Calu3 (cell line): ENCODE data around the gene BEND2. TPM values are rescaled to one million over a fixed set of nuclear protein-coding genes. Genes with fewer than 3 reads are reported as not detected.

ENCODE experiments used
- BruUV-seq: library from RNA; stranded (reverse); fragments of 400-500 nt; replicated peaks from 2 replicates; lab custom pipeline; 2021; lab: Mats Ljungman, UMichigan
- CTCF ChIA-PET: fragments of 300-600 bp; sonication (Branson Sonifier 250); formaldehyde crosslinking; loops from one replicate; lab custom pipeline; 2022; ENCODE audit warnings: antibody characterized with exemption; lab: Charles Lee
- DNase-seq: peaks from one replicate; pipeline ENCODE4 v3.0.0; 2022
- H3K27ac Mint-ChIP-seq: one replicate; pipeline ENCODE4 v1.8.0; 2022; ENCODE audit warnings: mixed read lengths; ENCODE audit not compliant: unreplicated experiment
- H3K27me3 Mint-ChIP-seq: one replicate; pipeline ENCODE4 v1.8.0; 2022; ENCODE audit warnings: mixed read lengths; ENCODE audit not compliant: unreplicated experiment
- H3K36me3 Mint-ChIP-seq: one replicate; pipeline ENCODE4 v1.8.0; 2022; ENCODE audit warnings: mild to moderate bottlenecking, moderate library complexity, mixed read lengths; ENCODE audit not compliant: insufficient read depth, unreplicated experiment
- H3K4me1 Mint-ChIP-seq: one replicate; pipeline ENCODE4 v1.8.0; 2022; ENCODE audit warnings: mild to moderate bottlenecking, low read depth, mixed read lengths; ENCODE audit not compliant: unreplicated experiment
- H3K4me3 Mint-ChIP-seq: one replicate; pipeline ENCODE4 v1.8.0; 2022; ENCODE audit warnings: mild to moderate bottlenecking, low read depth, moderate library complexity, mixed read lengths; ENCODE audit not compliant: unreplicated experiment
- H3K9me3 Mint-ChIP-seq: one replicate; pipeline ENCODE4 v1.8.0; 2022; ENCODE audit warnings: low read depth, mixed read lengths; ENCODE audit not compliant: unreplicated experiment
- intact Hi-C: fragments of 100-400 bp; cut with micrococcal nuclease; formaldehyde crosslinking; loops from one replicate; pipeline ENCODE4 v1.10.0; 2022; ENCODE audit not compliant: unreplicated experiment
- total RNA-seq: library from RNA; stranded (reverse); gene quantifications from 2 replicates; pipeline ENCODE4 v1.2.3, GENCODE V29; 2022
- TF ChIP-seq, protein P1 (sequence below): fragments of 200-600 bp; IDR thresholded peaks from one replicate; pipeline ENCODE4 v1.8.0; 2022; ENCODE audit warnings: antibody characterized with exemption; ENCODE audit not compliant: unreplicated experiment

The BEND2 gene
- total RNA-seq, 1 experiment from 2014 or later: not detected

DNA sequence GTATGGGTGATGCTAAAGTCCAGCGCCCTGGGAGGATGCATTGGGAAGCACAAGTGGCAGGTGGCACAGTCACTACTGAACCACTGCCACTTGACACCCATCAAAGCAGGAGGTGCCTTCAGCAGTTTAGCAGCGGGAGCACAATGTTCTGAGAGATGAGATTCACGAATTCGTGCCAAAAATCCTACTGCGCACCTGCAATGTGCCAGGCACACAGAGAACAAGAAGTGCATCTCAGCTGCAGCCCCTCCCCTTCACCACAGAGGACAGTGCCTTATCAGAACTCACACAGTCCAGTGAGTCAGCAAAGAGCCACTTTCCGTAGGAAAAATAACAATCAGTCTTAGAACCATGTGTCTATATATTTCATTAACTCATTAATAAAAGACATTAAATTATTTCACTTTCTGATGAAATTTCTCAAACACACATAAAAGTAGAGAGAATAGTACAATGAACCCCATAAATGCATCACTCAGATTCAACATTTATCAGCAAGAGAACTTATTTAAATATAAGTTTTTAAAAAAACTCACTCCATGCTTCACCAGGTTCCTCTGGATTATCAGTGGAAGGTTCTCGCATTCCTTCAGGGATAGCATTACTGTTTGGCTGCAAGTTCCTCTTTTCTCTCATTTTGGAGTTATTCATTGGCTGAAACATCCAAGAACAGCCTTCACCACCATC, 47.0 kb downstream of the BEND2 start:
- CTCF ChIA-PET: no interaction called here
- BruUV-seq: no TSS peak
- no peaks in the 10 kb centered on the region for H3K9me3 Mint-ChIP-seq
- H3K4me3 Mint-ChIP-seq: no peak overlapping the region
- H3K36me3 Mint-ChIP-seq: no peaks in the 10 kb centered on the region
- no peaks in the 10 kb centered on the region for H3K4me1 Mint-ChIP-seq
- DNase-seq: no peak
- peaks cover 28% of the 10 kb centered on the region for H3K27me3 Mint-ChIP-seq
- H3K27ac Mint-ChIP-seq: no peak overlapping the region
- TF ChIP-seq, protein P1, sequence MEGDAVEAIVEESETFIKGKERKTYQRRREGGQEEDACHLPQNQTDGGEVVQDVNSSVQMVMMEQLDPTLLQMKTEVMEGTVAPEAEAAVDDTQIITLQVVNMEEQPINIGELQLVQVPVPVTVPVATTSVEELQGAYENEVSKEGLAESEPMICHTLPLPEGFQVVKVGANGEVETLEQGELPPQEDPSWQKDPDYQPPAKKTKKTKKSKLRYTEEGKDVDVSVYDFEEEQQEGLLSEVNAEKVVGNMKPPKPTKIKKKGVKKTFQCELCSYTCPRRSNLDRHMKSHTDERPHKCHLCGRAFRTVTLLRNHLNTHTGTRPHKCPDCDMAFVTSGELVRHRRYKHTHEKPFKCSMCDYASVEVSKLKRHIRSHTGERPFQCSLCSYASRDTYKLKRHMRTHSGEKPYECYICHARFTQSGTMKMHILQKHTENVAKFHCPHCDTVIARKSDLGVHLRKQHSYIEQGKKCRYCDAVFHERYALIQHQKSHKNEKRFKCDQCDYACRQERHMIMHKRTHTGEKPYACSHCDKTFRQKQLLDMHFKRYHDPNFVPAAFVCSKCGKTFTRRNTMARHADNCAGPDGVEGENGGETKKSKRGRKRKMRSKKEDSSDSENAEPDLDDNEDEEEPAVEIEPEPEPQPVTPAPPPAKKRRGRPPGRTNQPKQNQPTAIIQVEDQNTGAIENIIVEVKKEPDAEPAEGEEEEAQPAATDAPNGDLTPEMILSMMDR: no peak
- intact Hi-C loops: no loop called here

DNA sequence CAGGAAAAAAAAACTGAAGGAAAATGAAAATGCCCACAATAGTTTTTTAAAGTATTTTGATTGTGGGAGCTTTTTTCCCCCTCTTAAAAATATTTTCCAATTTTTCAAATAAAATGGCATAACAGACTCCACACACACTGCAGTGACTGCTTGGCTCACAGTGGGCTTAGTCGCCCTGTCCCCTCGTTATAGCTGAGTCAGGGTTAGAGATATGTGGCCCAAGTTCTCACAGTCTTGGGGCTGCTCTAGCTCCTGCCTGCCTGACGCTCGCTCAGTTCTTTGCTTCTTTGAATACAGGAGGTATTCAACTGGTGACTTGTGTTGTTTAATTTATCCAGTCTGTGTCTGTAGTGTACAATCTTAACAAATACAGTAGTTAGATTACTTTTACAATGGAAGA, 47.7 kb downstream of the BEND2 start:
- no peaks in the 10 kb centered on the region for H3K36me3 Mint-ChIP-seq
- BruUV-seq: no TSS peak
- TF ChIP-seq, protein P1: no peak
- no peak for DNase-seq
- CTCF ChIA-PET: no interaction called here
- H3K4me3 Mint-ChIP-seq: no peak overlapping the region
- no peaks in the 10 kb centered on the region for H3K4me1 Mint-ChIP-seq
- no peaks in the 10 kb centered on the region for H3K9me3 Mint-ChIP-seq
- H3K27me3 Mint-ChIP-seq: peaks cover 29% of the 10 kb centered on the region
- H3K27ac Mint-ChIP-seq: no peak overlapping the region
- intact Hi-C loops: no loop called here

DNA sequence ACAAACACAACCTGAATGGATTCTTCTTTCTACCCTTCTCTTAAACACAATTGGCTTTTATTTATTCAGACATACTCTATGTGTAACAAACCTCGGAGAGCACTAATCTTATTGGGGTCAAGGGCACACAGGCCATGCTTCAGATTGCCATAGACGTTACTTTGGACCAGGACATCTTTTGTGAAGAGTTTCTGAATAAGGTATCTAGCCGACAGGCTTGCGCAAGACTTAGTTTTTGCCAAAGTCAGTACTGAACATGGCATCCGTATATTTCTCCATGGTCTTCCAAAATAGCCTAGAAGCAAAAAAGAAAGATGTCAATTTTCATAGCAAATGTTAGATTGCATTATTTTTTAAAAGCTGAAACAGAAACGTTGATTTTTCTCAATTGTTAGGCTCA, 49.8 kb downstream of the BEND2 start:
- Mint-ChIP-seq H3K36me3 (no peaks in the 10 kb centered on the region), H3K27me3 (peaks cover 25% of the 10 kb centered on the region)

DNA sequence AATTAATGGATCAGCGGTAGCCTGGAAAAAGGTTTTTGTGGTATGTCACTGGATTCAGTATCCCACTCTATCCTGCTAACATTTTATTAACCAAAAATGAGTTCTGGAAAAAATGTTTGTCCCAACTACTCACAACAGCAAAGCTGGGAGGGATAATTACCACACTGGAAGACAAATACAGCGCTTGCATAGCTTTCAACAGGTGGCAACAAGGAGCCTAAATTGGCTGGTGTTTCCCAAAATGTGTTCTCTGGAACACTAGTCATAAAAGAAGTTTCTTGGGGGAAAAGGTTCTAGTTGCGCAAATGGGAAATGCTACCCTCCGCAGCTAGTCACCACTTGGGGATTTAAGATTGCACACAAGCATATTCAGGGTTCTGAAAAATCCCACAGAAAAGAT, 54.6 kb downstream of the BEND2 start:
- TF ChIP-seq, protein P1: no peak
- H3K9me3 Mint-ChIP-seq: no peaks in the 10 kb centered on the region
- no TSS peak for BruUV-seq

More for the DNA sequence above, 49.8 kb downstream of the BEND2 start:
- Mint-ChIP-seq H3K4me3 (no peak overlapping the region), H3K9me3 (no peaks in the 10 kb centered on the region), H3K4me1 (no peaks in the 10 kb centered on the region), H3K27ac (no peak overlapping the region)
- CTCF ChIA-PET: no interaction called here
- no TSS peak for BruUV-seq
- DNase-seq: no peak
- intact Hi-C loops: no loop called here
- TF ChIP-seq, protein P1: no peak

More for the DNA sequence above, 54.6 kb downstream of the BEND2 start:
- H3K27me3 Mint-ChIP-seq: peaks cover 40% of the 10 kb centered on the region
- no peak for DNase-seq
- no peak overlapping the region for H3K27ac Mint-ChIP-seq
- intact Hi-C loops: no loop called here
- H3K4me3 Mint-ChIP-seq: no peak overlapping the region
- no peaks in the 10 kb centered on the region for H3K4me1 Mint-ChIP-seq
- CTCF ChIA-PET: interaction anchor here (0.9 kb wide), 1 partner anchor 14 kb away, joined by 4 read pairs; no protein-coding TSS in a partner anchor
- H3K36me3 Mint-ChIP-seq: no peaks in the 10 kb centered on the region
